Measurements from ENCODE around the gene FIG4. TPM values are rescaled to one million over a fixed set of nuclear protein-coding genes. Genes with fewer than 3 reads are reported as not detected.
"Not testable (repeated sequence)": the region's sequence is repeated elsewhere in the genome, so short reads cannot be mapped to it uniquely, and the experiment has no call there.

The FIG4 gene
- polyA plus RNA-seq, 2 of the 4 experiments (the other 2 are of a cell fraction): 6.2 to 11.2 TPM

DNA sequence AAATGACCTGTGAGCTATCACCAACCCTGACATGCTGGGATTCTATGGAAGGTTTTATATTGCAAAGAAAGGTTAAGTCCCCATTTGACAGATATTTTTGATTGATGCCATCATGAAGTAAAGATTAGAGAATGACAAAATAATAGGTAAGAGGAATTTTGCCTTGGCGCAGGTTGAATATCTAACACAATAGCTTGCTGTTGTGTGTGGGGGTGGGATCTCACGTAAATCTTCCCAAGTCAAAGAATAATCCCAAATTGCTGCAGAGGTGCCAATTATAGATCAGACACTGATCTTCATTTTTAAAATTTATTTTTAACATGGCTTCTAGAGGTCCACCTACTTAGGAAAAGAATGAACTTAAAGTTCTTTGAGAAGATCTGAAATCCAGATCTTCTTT is 135.5 kb downstream of the FIG4 start:
- H3K27ac ChIP-seq: no peak overlapping the region
- CTCF ChIA-PET: interaction anchor here (0.6 to 1.0 kb wide), 2 partner anchors 29 to 172 kb away, joined by 3 read pairs; no protein-coding TSS in a partner anchor
- POLR2A ChIA-PET: no interaction called here
- no peak for ATAC-seq
- no peak overlapping the region for H3K4me2 ChIP-seq
- no peak for TF ChIP-seq PHF8 (IDR thresholded peaks at IDR 0.05; ENCODE audit: borderline replicate concordance, low read depth)
- TF ChIP-seq FOSL2 (IDR thresholded peaks at IDR 0.05): no peak
- no peak for TF ChIP-seq FOSL2 (CRISPR knock-in tag; IDR thresholded peaks at IDR 0.05)
- TF ChIP-seq, protein P1, sequence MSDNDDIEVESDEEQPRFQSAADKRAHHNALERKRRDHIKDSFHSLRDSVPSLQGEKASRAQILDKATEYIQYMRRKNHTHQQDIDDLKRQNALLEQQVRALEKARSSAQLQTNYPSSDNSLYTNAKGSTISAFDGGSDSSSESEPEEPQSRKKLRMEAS (IDR thresholded peaks at IDR 0.05): no peak
- no peak for TF ChIP-seq CHD2 (IDR thresholded peaks at IDR 0.05; ENCODE audit: low read length, partially characterized antibody)
- no peak for TF ChIP-seq RARB (CRISPR knock-in tag; IDR thresholded peaks at IDR 0.05)
- TF ChIP-seq JUNB (IDR thresholded peaks at IDR 0.05): no peak
- no peak for TF ChIP-seq CBX8 (IDR thresholded peaks at IDR 0.05)
- H3K4me1 ChIP-seq: no peaks in the 10 kb centered on the region
- FAIRE-seq: no peak
- no peak overlapping the region for H3K4me3 ChIP-seq
- DNase-seq (ENCODE audit: low read depth in 1 of 2, low spot score in 1 of 2): no peak
- no peaks in the 10 kb centered on the region for H3K9me3 ChIP-seq
- WGBS (ENCODE audit: missing lambda C conversion rate): 97% methylated on average over 2 of the region's 2 CpGs

DNA sequence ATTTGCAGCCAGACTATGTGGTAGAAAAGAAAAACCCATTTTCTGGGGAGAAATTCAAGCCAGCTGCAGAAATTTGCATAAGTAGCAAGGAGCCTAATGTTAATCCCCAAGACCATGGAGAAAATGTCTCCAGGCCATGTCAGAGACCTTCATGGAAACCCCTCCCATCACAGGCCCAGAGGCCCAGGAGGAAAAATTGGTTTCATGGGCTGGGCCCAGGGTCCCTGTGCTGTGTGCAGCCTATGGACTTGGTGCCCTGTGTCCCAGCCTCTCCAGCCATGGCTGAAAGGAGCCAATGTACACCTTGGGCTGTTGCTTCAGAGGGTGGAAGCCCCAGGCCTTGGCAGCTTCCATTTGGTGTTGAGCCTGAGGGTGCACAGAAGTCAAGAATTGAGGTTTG is 140.3 kb downstream of the FIG4 start:
- FAIRE-seq; H3K27ac ChIP-seq; POLR2A ChIA-PET; CTCF ChIA-PET; ATAC-seq; H3K9me3 ChIP-seq; H3K4me1 ChIP-seq; H3K4me3 ChIP-seq; DNase-seq (ENCODE audit: low read depth in 1 of 2, low spot score in 1 of 2); H3K4me2 ChIP-seq: not testable (repeated sequence)

DNA sequence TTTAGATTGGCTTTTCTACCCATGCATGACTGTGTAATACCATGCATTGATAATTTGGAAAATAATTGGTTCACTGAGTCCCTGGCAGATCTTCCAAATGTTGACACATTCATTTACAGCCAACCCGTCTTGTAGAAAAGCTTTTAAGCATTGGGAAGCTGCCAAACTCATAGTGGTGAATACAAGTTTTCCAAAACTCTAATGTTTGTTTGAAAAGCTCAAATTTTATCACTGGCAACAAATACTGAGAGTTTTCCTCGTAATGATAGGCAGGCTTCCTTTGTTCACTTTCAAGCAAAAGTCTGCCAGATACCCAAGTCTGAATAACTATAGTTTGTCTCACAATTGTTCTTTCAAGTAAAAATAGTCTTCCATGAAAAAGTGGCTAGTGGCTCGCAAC is 143.0 kb downstream of the FIG4 start:
- CTCF ChIA-PET: interaction anchor here (1.5 kb wide), 1 partner anchor 9 kb away, joined by 5 read pairs; no protein-coding TSS in a partner anchor
- 44% methylated on average over 3 of the region's 3 CpGs for WGBS (ENCODE audit: missing lambda C conversion rate)
- Histone ChIP-seq H3K27ac (no peak overlapping the region), H3K4me3 (no peak overlapping the region), H3K4me1 (no peaks in the 10 kb centered on the region), H3K4me2 (no peak overlapping the region), H3K9me3 (no peaks in the 10 kb centered on the region)
- no peak for ATAC-seq
- no peak for DNase-seq (ENCODE audit: low read depth in 1 of 2, low spot score in 1 of 2)
- FAIRE-seq: no peak
- POLR2A ChIA-PET: no interaction called here
- no peak for TF ChIP-seq MAZ (IDR thresholded peaks at IDR 0.05; ENCODE audit: borderline replicate concordance, low read depth, low read length)
- no peak for TF ChIP-seq PBX3 (IDR thresholded peaks at IDR 0.05)
- TF ChIP-seq ZC3H11A (IDR thresholded peaks at IDR 0.05): no peak
- TF ChIP-seq EHF (CRISPR knock-in tag; IDR thresholded peaks at IDR 0.05): no peak
- TF ChIP-seq, protein P2, sequence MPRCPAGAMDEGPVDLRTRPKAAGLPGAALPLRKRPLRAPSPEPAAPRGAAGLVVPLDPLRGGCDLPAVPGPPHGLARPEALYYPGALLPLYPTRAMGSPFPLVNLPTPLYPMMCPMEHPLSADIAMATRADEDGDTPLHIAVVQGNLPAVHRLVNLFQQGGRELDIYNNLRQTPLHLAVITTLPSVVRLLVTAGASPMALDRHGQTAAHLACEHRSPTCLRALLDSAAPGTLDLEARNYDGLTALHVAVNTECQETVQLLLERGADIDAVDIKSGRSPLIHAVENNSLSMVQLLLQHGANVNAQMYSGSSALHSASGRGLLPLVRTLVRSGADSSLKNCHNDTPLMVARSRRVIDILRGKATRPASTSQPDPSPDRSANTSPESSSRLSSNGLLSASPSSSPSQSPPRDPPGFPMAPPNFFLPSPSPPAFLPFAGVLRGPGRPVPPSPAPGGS (IDR thresholded peaks at IDR 0.05): no peak
- no peak for TF ChIP-seq KDM5A (IDR thresholded peaks at IDR 0.05)
- TF ChIP-seq FOXS1 (CRISPR knock-in tag; IDR thresholded peaks at IDR 0.05): no peak
- TF ChIP-seq MAFK (IDR thresholded peaks at IDR 0.05; ENCODE audit: partially characterized antibody): no peak
- TF ChIP-seq CHD2 (IDR thresholded peaks at IDR 0.05; ENCODE audit: low read length, partially characterized antibody): no peak
- TF ChIP-seq HOXB13 (CRISPR knock-in tag; IDR thresholded peaks at IDR 0.05; ENCODE audit: low read depth): no peak
- no peak for TF ChIP-seq CEBPB (IDR thresholded peaks at IDR 0.05)
- TF ChIP-seq ZFP36 (IDR thresholded peaks at IDR 0.05; ENCODE audit: borderline replicate concordance, partially characterized antibody): no peak
- no peak for TF ChIP-seq MYC (IDR thresholded peaks at IDR 0.05; ENCODE audit: borderline replicate concordance, low read length)
- no peak for TF ChIP-seq CBX8 (IDR thresholded peaks at IDR 0.05)
- no peak for TF ChIP-seq TP53 (CRISPR knock-in tag; IDR thresholded peaks at IDR 0.05)
- TF ChIP-seq HOXB5 (CRISPR knock-in tag; IDR thresholded peaks at IDR 0.05): no peak
- no peak for TF ChIP-seq HDAC2 (IDR thresholded peaks at IDR 0.05)
- no peak for TF ChIP-seq USF2 (IDR thresholded peaks at IDR 0.05)
- no peak for TF ChIP-seq ZSCAN20 (CRISPR knock-in tag; IDR thresholded peaks at IDR 0.05)
- no peak for TF ChIP-seq BHLHE40 (IDR thresholded peaks at IDR 0.05; ENCODE audit: low read depth, low read length)

Measured in A549 (cell line).